SK-N-SH treated with all-trans-retinoic acid at 6 μM for 48 hours (cell line): Measurements from ENCODE around the gene ATP2B3.

Experiments used
- ATAC-seq: fragments of 200-7000 bp; cut with Tn5 transposase; 3 replicates; pipeline ENCODE4 v1.9.1; 2020; ENCODE audit warnings: mild to moderate bottlenecking, moderate library complexity
- ARNTL ChIP-seq: fragments of 450-650 bp; formaldehyde crosslinking; IDR thresholded peaks from 2 replicates; pipeline ENCODE4 v1.5.0; 2020; ENCODE audit warnings: low read depth, mild to moderate bottlenecking, moderate library complexity, borderline replicate concordance
- BACH2 ChIP-seq: fragments of 250-450 bp; sonication (Bioruptor Pico); IDR thresholded peaks from 2 replicates; pipeline ENCODE4 v1.9.0; 2021; ENCODE audit warnings: mild to moderate bottlenecking, borderline replicate concordance
- CREB5 ChIP-seq: fragments of 250-450 bp; sonication (Bioruptor Pico); IDR thresholded peaks from 2 replicates; pipeline ENCODE4 v1.5.1; 2020; ENCODE audit warnings: low read depth, mild to moderate bottlenecking, moderate library complexity
- CSDC2 ChIP-seq: fragments of 250-450 bp; sonication (Bioruptor Pico); IDR thresholded peaks from 2 replicates; pipeline ENCODE4 v1.5.0; 2020; ENCODE audit warnings: mild to moderate bottlenecking, moderate library complexity
- CSRNP3 ChIP-seq: fragments of 250-450 bp; sonication (Bioruptor Pico); IDR thresholded peaks from 2 replicates; pipeline ENCODE4 v1.5.1; 2021; ENCODE audit warnings: mild to moderate bottlenecking, moderate library complexity
- ESRRG ChIP-seq: fragments of 250-450 bp; sonication (Bioruptor Pico); IDR thresholded peaks from 2 replicates; pipeline ENCODE4 v1.6.1; 2021; ENCODE audit warnings: mild to moderate bottlenecking
- GLIS3 ChIP-seq: fragments of 250-450 bp; sonication (Bioruptor Pico); IDR thresholded peaks from 2 replicates; pipeline ENCODE4 v1.5.0; 2020; ENCODE audit warnings: mild to moderate bottlenecking, moderate library complexity
- ISL1 ChIP-seq: fragments of 250-450 bp; sonication (Bioruptor Pico); IDR thresholded peaks from 2 replicates; pipeline ENCODE4 v2.1.2; 2022; ENCODE audit warnings: mild to moderate bottlenecking, moderate library complexity
- OSR1 ChIP-seq: fragments of 250-450 bp; sonication (Bioruptor Pico); IDR thresholded peaks from 2 replicates; pipeline ENCODE4 v1.8.0; 2022; ENCODE audit warnings: moderate library complexity, mild to moderate bottlenecking, inconsistent platforms
- PATZ1 ChIP-seq: fragments of 250-450 bp; sonication (Bioruptor Pico); IDR thresholded peaks from 2 replicates; pipeline ENCODE4 v1.8.0; 2020; ENCODE audit warnings: mild to moderate bottlenecking, moderate library complexity, borderline replicate concordance
- POU6F1 ChIP-seq: fragments of 250-450 bp; sonication (Bioruptor Pico); IDR thresholded peaks from 2 replicates; pipeline ENCODE4 v1.8.0; 2021; ENCODE audit warnings: low read depth, mild to moderate bottlenecking, moderate library complexity, borderline replicate concordance
- PPARA ChIP-seq: fragments of 250-450 bp; sonication (Bioruptor Pico); IDR thresholded peaks from 2 replicates; pipeline ENCODE4 v1.5.0; 2020; ENCODE audit warnings: mild to moderate bottlenecking, borderline replicate concordance
- RARB ChIP-seq: fragments of 250-450 bp; sonication (Bioruptor Pico); IDR thresholded peaks from 2 replicates; pipeline ENCODE4 v1.8.0; 2021; ENCODE audit warnings: mild to moderate bottlenecking, moderate library complexity
- SNAI2 ChIP-seq: fragments of 250-450 bp; sonication (Bioruptor Pico); IDR thresholded peaks from 2 replicates; pipeline ENCODE4 v1.5.0; 2020; ENCODE audit warnings: mild to moderate bottlenecking, moderate library complexity
- TCF4 ChIP-seq: fragments of 250-450 bp; sonication (Bioruptor Pico); IDR thresholded peaks from 2 replicates; pipeline ENCODE4 v1.8.0; 2021; ENCODE audit warnings: mild to moderate bottlenecking, moderate library complexity, borderline replicate concordance
- TOX ChIP-seq: fragments of 250-450 bp; sonication (Bioruptor Pico); IDR thresholded peaks from 2 replicates; pipeline ENCODE4 v1.8.0; 2021; ENCODE audit warnings: mild to moderate bottlenecking, moderate library complexity, borderline replicate concordance
- ZFP3 ChIP-seq: fragments of 250-450 bp; sonication (Bioruptor Pico); IDR thresholded peaks from 2 replicates; pipeline ENCODE4 v1.5.0; 2020; ENCODE audit warnings: mild to moderate bottlenecking, moderate library complexity
- ZNF565 ChIP-seq: fragments of 450-650 bp; formaldehyde crosslinking; conservative IDR thresholded peaks from 2 replicates; pipeline ENCODE4 v1.5.0; 2020; ENCODE audit warnings: low read depth, mild to moderate bottlenecking, moderate library complexity
- ZNF70 ChIP-seq: fragments of 450-650 bp; formaldehyde crosslinking; IDR thresholded peaks from 2 replicates; pipeline ENCODE4 v1.5.0; 2020; ENCODE audit warnings: mild to moderate bottlenecking, moderate library complexity
- ZNF8 ChIP-seq: fragments of 450-650 bp; formaldehyde crosslinking; IDR thresholded peaks from 2 replicates; pipeline ENCODE4 v1.5.0; 2020; ENCODE audit warnings: mild to moderate bottlenecking, moderate library complexity

The ATP2B3 gene

GRCh38 chrX:153517946-153518834 is 748 bp downstream of the ATP2B3 start:
- ATAC-seq, result no peak
- TF ChIP-seq ISL1 (CRISPR knock-in tag), result no peak
- no peak for TF ChIP-seq BACH2 (CRISPR knock-in tag)
- no peak for TF ChIP-seq ESRRG (CRISPR knock-in tag)
- no peak for TF ChIP-seq TCF4 (CRISPR knock-in tag)
- no peak for TF ChIP-seq ZNF565 (CRISPR knock-in tag)
- no peak for TF ChIP-seq ARNTL (CRISPR knock-in tag)
- TF ChIP-seq RARB (CRISPR knock-in tag), result no peak
- TF ChIP-seq GLIS3 (CRISPR knock-in tag), result no peak
- no peak for TF ChIP-seq PPARA (CRISPR knock-in tag)
- no peak for TF ChIP-seq PATZ1 (CRISPR knock-in tag)
- no peak for TF ChIP-seq POU6F1 (CRISPR knock-in tag)
- TF ChIP-seq ZNF8 (CRISPR knock-in tag), result no peak
- TF ChIP-seq CREB5 (CRISPR knock-in tag), result no peak
- TF ChIP-seq SNAI2 (CRISPR knock-in tag), result no peak
- TF ChIP-seq ZFP3 (CRISPR knock-in tag), result no peak
- TF ChIP-seq OSR1 (CRISPR knock-in tag), result no peak
- TF ChIP-seq CSRNP3, result no peak

- ATAC-seq, result peak; percentile 63
- TF ChIP-seq TOX (no peak), CREB5 (CRISPR knock-in tag) (no peak), PPARA (CRISPR knock-in tag) (no peak), CSDC2 (CRISPR knock-in tag) (no peak), ZNF565 (CRISPR knock-in tag) (no peak), OSR1 (CRISPR knock-in tag) (no peak), ISL1 (CRISPR knock-in tag) (no peak), PATZ1 (CRISPR knock-in tag) (no peak), SNAI2 (CRISPR knock-in tag) (no peak), POU6F1 (CRISPR knock-in tag) (no peak), ESRRG (CRISPR knock-in tag) (no peak), ZNF70 (no peak), BACH2 (CRISPR knock-in tag) (no peak), ZFP3 (CRISPR knock-in tag) (no peak), CSRNP3 (no peak), ZNF8 (CRISPR knock-in tag) (no peak), TCF4 (CRISPR knock-in tag) (no peak)
Observed at GRCh38 chrX:153519569-153520286, 2.3 kb downstream of the ATP2B3 start.
